ENCODE results near the gene SORL1.
"Not testable (repeated sequence)": the region's sequence is repeated elsewhere in the genome, so short reads cannot be mapped to it uniquely, and the experiment has no call there.

The SORL1 gene

GRCh38 chr11:121566279-121567168 is 114.4 kb downstream of the SORL1 start:
- no peak for DNase-seq

GRCh38 chr11:121567995-121568394 is 115.9 kb downstream of the SORL1 start:
- DNase-seq, result no peak

- not testable (repeated sequence) for DNase-seq
Measured at GRCh38 chr11:121569332-121570299, 117.5 kb downstream of the SORL1 start.

GRCh38 chr11:121570453-121570852 is 118.3 kb downstream of the SORL1 start:
- peak; percentile 10 for DNase-seq

GRCh38 chr11:121571506-121571905 is 119.4 kb downstream of the SORL1 start:
- DNase-seq, result peak; percentile 45

GRCh38 chr11:121572571-121573059 is 120.5 kb downstream of the SORL1 start:
- peak; percentile 46 for DNase-seq

- DNase-seq, result no peak
Measured at GRCh38 chr11:121574801-121575200, 122.7 kb downstream of the SORL1 start.

GRCh38 chr11:121575250-121575962 is 123.3 kb downstream of the SORL1 start:
- no peak for DNase-seq

- no peak for DNase-seq
Measured at GRCh38 chr11:121575963-121576290, 123.8 kb downstream of the SORL1 start.

GRCh38 chr11:121576531-121576930 is 124.4 kb downstream of the SORL1 start:
- DNase-seq, result no peak

GRCh38 chr11:121577106-121577848 is 125.2 kb downstream of the SORL1 start:
- DNase-seq, result peak; percentile 10

GRCh38 chr11:121578251-121578976 is 126.3 kb downstream of the SORL1 start:
- no peak for DNase-seq

- DNase-seq, result no peak
Measured at GRCh38 chr11:121580154-121580553, 128.0 kb downstream of the SORL1 start.

GRCh38 chr11:121581607-121582006 is 129.5 kb downstream of the SORL1 start:
- DNase-seq, result no peak

GRCh38 chr11:121582296-121582695 is 130.2 kb downstream of the SORL1 start:
- no peak for DNase-seq

- no peak for DNase-seq
Measured at GRCh38 chr11:121583825-121584224, 131.7 kb downstream of the SORL1 start.

GRCh38 chr11:121586750-121587149 is 134.6 kb downstream of the SORL1 start:
- DNase-seq, result no peak

GRCh38 chr11:121587182-121587581 is 135.1 kb downstream of the SORL1 start:
- DNase-seq, result no peak

- no peak for DNase-seq
Measured at GRCh38 chr11:121588747-121589146, 136.6 kb downstream of the SORL1 start.

GRCh38 chr11:121589946-121590537 is 137.9 kb downstream of the SORL1 start:
- no peak for DNase-seq

Data from NCI-H1092 (cell line).